GM18868 (cell line): ENCODE results near the gene BICD2.
"Not testable (repeated sequence)": the region's sequence is repeated elsewhere in the genome, so short reads cannot be mapped to it uniquely, and the experiment has no call there.

Source experiments
- ATAC-seq: cut with Tn5 transposase; IDR thresholded peaks from one replicate; pipeline ENCODE4 v1.9.1; 2021; ENCODE audit warnings: mild to moderate bottlenecking, moderate library complexity; ENCODE audit not compliant: unreplicated experiment

Gene BICD2

DNA sequence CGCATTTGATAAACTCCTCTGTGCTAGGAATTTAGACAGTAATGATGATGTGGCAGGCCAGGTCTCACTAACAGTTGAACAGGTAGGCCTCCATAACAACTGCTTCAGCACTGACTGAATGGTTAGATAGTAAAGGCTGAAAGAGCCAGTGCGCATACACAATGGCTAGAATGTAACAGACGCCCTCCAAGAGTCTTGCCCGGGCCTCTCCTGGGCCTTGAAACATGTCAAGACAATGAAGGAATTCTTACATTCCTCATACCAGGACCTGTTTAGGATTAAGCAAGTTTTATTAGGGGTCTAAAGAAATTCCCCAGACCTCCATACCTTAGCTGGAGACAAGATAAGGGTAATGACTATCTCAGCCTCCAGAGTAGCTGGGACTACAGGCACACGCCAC is 6.7 kb upstream of the BICD2 start:
- ATAC-seq = no peak

DNA sequence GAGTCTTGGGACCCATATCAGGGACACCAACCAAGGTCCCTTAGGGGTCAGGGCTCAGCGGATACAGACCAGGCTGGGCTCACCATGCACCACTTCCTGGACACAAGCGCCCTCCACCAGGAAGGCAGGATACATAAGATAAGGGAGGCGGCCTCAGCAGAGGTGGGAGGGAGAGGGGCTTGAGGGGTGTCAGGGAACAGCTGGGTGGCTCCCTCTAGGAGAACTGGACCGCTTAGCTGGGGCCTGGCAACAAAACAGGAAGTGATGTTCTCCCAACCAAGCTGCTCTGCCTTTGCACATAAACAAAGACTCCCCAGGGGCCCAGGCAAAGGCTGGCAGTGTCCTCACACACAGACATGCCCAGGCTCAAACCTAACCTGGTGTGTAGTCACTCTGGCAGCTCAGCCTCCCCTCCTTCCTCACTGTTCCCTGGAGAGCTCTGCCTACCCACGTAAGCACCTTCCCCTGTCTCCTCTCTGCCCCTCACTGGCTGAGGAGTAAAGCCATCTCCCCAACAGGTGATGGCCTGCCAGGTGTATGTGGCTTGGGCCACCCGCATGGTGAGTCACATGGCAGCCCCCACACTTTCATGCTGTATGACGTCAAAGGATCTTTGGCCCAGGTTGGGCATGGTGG is 5.8 kb upstream of the BICD2 start:
- no peak for ATAC-seq

DNA sequence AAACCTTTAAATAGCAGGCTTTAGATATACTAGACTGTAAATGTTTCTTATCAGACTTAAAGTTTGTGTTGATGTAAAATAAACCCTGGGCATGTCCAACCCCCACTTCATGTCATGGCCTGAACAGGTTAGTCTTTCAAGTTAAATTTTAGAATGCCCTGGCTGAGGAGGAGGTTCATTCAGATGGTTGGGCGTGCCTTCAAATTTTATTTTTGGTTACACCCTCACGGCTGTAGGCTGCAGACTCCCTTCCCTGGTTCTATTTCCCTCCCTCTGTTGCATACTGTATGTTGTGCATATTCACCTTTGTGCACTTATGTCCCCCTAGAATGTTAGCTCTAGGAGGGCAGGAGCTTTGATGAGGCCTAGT is 5.3 kb upstream of the BICD2 start:
- no peak for ATAC-seq

DNA sequence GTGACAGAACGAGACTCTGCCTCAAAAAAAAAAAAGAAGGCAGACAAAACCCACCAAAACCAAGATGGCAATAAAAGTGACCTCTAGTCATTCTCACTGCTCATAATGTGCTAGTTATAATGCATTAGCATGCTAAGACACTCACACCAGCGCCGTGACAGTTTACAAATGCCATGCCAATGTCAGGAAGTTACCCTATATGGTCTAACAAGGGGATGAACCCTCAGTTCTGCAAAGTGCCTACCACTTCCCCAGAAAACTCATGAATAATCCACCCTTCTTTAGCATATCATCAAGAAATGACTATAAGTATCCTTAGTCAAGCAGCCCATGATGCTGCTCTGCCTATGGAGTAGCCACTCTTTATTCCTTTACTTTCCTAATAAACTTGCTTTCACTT is 4.7 kb upstream of the BICD2 start:
- ATAC-seq = no peak

DNA sequence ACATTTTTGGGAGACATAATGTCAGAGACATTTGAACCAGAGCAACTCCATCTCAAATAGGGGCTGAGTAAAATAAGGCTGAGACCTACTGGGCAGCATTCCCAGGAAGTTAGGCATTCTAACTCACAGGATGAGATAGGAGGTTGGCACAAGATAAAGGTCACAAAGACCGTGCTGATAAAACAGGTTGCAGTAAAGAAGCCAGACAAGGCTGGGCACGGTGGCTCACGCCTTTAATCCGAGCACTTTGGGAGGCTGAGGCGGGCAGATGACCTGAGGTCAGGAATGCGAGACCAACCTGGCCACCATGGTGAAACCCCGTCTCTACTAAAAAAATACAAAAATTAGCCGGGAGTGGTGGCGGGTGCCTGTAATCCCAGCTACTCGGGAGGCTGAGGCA is 4.2 kb upstream of the BICD2 start:
- ATAC-seq = not testable (repeated sequence)

DNA sequence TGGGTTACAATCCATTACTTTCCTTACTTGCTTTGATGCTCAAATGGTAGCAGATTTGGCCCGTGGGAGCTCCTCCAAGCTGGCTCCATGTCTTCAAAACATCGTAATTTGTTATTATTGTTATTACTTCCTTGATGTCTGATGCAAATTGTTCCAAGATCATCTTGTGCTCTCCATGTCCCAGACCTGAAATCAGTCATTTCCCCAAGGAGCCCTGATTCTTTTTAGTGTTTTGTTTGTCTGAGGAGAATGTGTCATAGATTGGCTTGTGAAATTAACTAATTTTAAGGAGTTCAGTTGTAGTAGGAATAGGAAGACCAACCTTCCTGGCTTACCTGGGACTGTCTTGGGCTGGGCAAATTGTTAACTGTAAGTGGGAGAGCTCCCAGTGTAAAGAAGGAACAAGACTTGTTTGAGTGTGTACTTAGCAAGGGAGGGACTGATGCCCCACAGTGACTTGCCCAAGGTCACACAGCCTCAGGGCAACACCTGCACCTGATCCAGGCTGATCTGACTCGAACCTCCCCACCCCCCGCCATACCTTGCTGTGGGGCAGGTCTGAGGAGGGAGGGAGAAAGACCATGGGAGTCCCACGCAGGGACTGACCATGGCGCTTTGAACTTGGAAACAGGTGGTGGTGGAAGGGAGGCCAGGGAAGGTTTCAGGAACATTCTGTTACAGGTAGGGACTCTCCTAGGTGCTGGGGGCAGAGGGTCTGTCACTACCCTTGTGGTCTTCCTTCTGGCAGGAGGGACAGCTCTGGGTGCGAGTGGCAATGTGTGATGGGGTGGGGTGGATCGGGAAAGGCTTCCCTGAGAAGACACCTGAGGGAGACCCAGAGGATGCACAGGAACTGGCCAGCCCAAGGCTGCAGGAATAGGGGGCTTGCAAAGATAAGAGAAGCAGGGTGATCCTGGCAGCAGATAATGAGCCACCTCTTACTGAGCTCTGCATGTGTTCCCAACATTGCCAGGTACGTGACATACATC is 2.7 kb upstream of the BICD2 start:
- ATAC-seq = no peak

DNA sequence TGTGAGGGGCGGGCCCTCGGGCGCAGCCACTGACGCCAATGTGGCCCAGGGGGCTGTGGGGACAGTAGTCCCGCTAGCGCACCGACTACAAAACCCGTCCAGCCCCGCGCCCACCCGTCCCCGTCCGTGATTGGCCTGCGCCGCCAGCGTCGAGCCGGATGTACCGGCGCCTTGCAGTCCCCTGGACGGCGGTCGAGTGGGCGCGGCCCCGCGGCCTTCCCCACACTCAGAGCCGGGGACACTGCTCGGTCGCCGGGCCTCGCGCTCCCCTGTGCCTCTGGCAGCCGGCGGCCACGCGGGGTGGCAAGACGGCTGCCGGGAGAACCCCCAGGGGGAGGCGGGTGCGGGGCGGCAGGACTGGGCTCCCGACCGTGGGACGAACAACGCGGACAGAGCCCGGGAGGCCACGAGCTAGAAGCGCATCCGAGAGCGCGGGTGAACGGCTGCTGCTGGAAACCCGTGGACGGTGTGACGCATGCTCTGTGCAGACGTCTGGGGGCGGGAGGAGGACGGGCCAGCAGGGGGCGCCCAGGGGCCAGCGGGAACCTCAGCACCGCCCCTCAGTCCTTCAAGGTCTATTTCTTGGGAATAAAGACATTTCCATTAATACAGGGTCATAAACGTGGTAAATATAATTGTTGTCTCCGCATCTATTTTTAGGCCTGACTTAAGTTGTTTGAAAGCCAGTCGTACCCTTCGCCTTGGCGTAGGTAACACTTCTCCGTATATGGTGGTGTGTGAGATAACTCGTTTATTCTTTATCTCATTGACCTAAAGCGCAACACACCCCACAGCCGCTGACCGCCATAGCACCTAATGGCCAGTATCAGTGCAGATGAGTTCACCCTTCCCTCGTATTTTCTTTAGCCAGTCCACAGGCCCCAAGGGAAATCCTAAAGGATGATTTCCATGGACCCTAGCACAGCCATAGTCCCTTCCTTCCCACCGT is 629 bp upstream of the BICD2 start:
- peak; percentile 92 for ATAC-seq

DNA sequence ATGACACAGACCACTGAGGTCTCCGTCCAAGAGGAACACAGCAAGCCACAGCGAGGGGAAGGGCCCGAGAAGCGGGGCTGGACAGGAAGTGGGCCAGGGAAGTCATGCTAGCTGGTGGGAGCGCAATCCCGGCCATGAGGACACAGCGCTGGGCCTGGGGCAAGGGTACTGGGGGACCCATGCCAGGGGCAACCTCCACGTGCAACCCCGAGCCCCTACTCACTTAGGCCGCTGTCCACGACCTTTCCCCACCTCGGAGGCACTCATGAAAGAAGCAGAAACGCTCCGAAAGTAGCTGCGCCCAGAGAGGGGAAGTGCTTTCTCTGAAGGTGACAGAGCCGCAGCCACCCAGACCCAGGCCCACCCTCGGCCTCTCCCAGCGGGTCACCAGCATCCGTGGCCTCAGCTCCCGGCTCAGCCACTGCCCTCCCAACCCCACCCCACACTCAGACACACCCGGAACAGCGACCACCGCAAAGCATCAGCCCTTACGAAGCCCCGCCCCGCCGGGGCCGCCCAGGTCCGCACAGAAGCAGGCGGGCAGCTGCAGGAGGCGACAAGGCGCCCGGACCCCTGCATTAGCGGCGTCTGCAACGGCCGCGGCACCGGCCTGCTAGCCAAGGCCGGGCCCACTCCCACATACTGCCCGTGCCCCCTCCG is 782 bp downstream of the BICD2 start:
- no peak for ATAC-seq

DNA sequence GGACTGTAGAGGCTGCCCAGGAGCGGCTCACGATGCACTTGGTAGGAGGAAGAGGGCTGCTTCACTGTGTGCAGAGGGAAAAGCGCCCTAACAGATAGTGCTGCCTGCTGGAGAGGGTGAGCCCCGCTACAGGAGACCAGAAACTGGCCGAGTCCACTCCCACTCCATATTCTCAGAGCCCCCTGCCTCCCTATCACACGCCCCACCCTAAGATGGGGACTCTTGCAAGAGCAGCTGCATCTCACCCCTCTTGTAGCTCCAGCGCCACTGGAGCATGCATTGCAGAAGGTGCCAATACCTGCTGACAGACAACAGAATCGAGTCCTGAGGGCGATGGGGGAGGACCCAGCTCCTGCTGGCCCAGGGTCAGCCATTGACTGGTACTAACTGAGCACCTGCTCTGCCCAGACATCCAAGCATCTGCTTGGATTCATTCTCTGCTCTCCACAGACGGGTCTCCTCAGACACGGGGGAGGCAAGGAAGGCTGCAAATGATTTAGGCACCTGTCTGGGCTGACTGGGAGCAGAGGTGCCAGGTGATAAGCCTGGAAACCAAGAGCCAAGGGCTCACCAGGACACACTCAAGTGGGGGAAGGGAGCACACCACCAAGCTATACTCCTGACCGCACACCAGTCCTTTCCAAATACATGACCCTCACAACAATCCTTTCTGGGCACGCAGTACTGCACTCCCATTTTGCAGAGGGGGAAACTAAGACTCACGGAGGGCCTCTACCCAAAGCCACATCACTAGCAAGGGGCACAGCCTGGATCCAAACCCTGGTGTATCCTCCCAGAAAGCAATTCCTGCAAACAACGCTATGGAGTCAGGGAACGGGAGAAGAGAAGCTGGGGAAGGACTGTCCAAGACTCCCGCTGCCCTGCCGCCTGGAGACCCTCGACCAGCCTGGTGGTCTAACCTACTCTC is 1.6 kb downstream of the BICD2 start:
- no peak for ATAC-seq

DNA sequence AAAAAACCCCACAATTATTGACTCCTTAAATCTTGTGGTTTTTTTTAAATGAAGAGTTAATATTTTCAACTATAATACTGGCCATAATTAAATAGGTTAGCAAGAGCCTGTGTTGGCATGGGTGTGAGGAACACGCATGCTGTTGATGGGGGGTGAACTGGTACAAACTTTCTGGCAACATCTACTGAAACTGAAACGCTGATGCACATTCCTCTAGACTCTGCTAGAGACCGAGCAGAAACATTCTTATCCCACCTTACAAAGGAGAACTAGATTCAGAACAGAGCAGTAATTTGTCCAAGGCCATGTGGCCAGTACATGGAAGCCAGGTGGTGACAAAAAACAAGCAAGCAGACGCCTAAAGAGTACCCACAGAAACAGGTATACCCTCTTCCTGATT is 2.4 kb downstream of the BICD2 start:
- no peak for ATAC-seq

DNA sequence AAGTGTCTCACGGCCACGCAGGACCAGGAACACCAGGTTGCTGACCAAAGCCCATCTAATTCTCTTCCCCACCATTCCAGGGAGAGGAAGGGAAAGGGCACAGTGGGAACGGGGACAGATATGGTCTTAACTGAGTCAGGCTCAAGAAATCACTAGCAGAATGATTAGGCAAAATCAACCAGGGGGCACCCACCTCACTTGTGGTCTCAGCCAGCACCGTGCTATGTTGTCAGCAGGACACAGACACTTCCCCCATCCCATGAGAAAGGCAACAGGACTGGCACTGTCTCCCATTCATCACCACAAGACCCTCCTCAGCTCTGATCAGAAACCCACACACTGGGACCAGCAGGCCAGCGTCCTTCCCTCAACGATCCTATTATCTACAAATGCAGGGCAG is 2.9 kb downstream of the BICD2 start:
- no peak for ATAC-seq

DNA sequence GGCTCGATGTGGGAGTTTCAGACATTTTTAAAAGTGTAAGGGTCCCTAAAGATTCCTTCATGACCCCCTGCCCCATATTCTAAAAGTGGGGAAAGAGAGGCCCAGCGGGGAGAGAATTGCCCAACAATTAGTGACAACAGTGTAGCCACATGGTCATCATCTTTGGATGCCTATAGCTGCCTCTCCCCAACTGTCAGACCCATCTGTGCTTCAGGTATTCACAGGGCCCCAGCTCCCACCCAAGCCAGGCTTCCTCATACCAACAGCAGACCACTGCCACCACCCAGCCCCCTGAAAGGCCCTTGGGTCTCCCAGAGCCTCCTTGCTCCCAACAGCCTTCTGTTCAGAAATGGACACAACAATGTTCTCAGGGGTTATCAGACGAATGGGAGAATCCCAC is 4.1 kb downstream of the BICD2 start:
- no peak for ATAC-seq

DNA sequence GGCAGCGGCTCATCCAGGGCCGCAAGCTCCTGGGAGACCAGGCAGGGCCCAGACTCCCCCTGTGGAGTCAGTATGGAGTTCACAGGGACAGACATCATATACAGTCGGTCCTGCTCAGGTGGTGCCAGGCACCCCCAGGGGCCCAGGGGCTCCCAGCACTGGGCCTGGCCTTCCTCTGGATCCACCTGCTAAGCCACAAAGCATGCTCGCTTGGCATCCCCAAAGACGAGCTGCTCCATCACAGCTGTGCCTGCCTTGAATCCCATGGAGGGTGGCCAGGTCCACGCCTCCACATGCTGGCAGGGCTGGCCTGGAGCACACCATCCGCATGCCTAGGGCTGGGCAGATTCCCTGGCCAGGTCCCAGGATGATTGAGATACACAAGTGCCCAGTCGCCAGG is 4.6 kb downstream of the BICD2 start:
- ATAC-seq = no peak

DNA sequence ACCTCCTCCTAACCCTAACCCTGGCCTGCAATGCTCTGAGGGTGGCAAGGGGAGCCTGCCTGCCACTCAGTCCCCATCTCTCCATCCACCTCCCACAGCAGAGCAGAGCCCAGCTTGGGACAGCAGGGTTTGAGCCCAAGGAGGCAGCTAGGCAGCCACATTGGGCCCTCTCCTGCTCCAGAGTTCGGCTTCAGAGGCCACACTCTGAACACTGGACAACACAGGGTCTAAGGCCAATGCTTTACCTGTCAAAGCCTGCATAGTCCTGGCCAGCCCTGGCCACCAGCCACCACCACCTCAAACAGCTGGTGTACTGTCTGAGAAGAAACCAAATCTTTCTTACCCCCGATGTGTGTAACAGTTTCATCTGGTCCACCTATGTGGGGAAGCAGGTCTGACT is 5.2 kb downstream of the BICD2 start:
- no peak for ATAC-seq

DNA sequence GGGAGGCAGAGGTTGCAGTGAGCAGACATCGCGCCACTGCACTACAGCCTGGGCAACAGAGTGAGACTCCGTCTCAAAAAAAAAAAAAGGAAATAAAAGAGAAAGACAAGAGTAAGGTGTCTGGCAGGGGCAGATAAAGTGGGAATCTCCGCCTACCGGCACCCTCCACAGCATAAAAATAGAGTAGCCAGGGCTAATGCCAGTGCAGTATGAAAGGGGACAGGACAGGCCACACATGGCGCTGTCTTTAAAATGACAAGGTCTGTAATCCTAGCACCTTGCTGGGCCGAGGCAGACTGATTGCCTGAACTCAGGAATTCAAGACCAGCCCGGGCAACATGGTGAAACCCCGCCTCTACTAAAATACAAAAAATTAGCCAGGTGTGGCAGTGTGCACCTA is 7.8 kb downstream of the BICD2 start:
- ATAC-seq = no peak

DNA sequence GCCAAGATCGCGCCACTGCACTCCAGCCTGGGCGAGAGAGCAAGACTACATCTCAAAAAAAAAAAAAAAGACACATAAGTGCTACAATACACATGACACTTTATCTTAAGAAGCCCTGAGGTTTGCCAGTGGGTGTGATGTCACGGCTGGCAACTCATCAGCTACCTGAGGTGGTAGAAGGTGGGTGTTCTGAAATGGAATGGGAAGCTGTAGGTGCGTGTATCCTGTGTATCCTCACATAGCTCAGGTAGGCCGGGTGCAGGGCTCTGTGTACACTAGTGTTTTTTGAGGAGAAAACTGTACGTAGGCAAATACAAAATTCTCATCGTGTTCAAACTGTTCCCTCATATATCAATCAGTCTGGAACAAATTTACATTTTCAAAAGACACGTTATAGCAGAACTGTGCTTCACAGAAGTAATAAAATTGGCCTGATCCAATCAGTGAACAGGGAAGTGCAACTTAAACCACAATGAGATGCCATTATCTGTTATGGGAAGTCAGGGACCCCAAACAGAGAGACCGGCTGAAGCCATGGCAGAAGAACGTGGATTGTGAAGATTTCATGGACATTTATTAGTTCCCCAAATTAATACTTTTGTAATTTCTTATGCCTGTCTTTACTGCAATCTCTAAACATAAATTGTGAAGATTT is 10.4 kb downstream of the BICD2 start:
- no peak for ATAC-seq

DNA sequence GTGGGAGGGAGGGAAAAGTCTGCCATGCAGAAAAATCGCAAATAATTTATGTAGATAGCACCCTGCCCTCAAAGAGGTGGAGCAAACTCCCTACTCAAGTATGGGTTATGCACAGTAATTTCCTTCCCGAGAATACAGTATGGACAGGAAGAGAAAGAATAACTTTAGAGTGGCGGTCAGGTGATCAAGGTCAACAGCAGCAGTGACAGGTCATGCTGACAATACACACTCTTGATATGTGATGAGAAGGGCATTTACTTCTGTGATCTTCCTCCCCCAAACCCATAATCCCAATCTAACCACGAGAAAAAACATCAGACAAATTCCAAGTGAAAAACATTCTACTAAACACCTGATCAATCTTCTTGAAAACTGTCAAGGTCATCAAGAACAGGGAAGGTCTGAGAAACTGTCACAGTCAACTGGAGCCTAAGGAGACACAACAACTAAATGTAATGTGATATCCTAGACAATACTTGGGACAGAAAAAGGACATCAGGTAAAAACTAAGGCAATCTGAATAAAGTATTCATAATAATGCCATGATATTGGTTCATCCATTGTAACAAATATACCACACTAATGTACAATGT is 11.7 kb downstream of the BICD2 start:
- no peak for ATAC-seq

DNA sequence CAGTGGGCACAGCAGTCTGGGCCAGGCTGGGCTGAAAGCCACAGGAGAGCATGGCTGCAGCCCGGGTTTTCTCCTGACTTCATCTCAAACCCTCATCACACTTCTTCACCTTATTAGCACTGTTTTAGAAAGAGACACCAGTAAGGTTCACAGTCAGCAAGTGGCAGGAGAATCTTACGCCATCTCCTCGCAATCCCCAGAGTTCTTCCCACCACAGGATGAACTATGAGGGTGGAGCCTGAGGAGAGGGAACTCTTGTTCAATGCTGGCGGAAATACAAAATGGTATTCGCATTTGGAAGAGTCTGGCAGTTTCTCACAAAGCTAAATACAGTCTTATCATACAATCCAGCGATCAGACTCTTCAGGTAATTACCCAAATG is 14.7 kb downstream of the BICD2 start:
- no peak for ATAC-seq
